ENCODE measurements around the gene MALL.
"Not testable (repeated sequence)": the region's sequence is repeated elsewhere in the genome, so short reads cannot be mapped to it uniquely, and the experiment has no call there.

MALL gene

GRCh38 chr2:110099471-110100225 is 16.0 kb downstream of the MALL start:
- DNase-seq (ENCODE audit: low read depth in 2 of 3, low spot score in 1 of 3), result no peak

GRCh38 chr2:110099038-110099425 is 16.6 kb downstream of the MALL start:
- DNase-seq (ENCODE audit: low read depth in 2 of 3, low spot score in 1 of 3), result no peak

- no peak for DNase-seq (ENCODE audit: low read depth in 2 of 3, low spot score in 1 of 3)
These were observed 18.0 kb downstream of the MALL start for GRCh38 chr2:110097506-110098220.

GRCh38 chr2:110095994-110096633 is 19.5 kb downstream of the MALL start:
- DNase-seq (ENCODE audit: low read depth in 2 of 3, low spot score in 1 of 3), result no peak

GRCh38 chr2:110094884-110095534 is 20.6 kb downstream of the MALL start:
- not testable (repeated sequence) for DNase-seq (ENCODE audit: low read depth in 2 of 3, low spot score in 1 of 3)

GRCh38 chr2:110093924-110094323 is 21.7 kb downstream of the MALL start:
- DNase-seq (ENCODE audit: low read depth in 2 of 3, low spot score in 1 of 3), result not testable (repeated sequence)

GRCh38 chr2:110090164-110090563 is 25.5 kb downstream of the MALL start:
- not testable (repeated sequence) for DNase-seq (ENCODE audit: low read depth in 2 of 3, low spot score in 1 of 3)

- not testable (repeated sequence) for DNase-seq (ENCODE audit: low read depth in 2 of 3, low spot score in 1 of 3)
These were observed 31.9 kb downstream of the MALL start for GRCh38 chr2:110083757-110084156.

GRCh38 chr2:110083162-110083561 is 32.5 kb downstream of the MALL start:
- not testable (repeated sequence) for DNase-seq (ENCODE audit: low read depth in 2 of 3, low spot score in 1 of 3)

- DNase-seq (ENCODE audit: low read depth in 2 of 3, low spot score in 1 of 3), result not testable (repeated sequence)
These were observed 37.5 kb downstream of the MALL start for GRCh38 chr2:110078104-110078503.

- not testable (repeated sequence) for DNase-seq (ENCODE audit: low read depth in 2 of 3, low spot score in 1 of 3)
These were observed 39.7 kb downstream of the MALL start for GRCh38 chr2:110075896-110076295.

GRCh38 chr2:110069869-110070268 is 45.8 kb downstream of the MALL start:
- not testable (repeated sequence) for DNase-seq (ENCODE audit: low read depth in 2 of 3, low spot score in 1 of 3)

GRCh38 chr2:110068153-110068552 is 47.5 kb downstream of the MALL start:
- not testable (repeated sequence) for DNase-seq (ENCODE audit: low read depth in 2 of 3, low spot score in 1 of 3)

GRCh38 chr2:110062332-110062731 is 53.3 kb downstream of the MALL start:
- DNase-seq (ENCODE audit: low read depth in 2 of 3, low spot score in 1 of 3), result not testable (repeated sequence)

GRCh38 chr2:110060550-110060949 is 55.1 kb downstream of the MALL start:
- not testable (repeated sequence) for DNase-seq (ENCODE audit: low read depth in 2 of 3, low spot score in 1 of 3)

GRCh38 chr2:110059694-110060358 is 55.8 kb downstream of the MALL start:
- not testable (repeated sequence) for DNase-seq (ENCODE audit: low read depth in 2 of 3, low spot score in 1 of 3)

GRCh38 chr2:110059009-110059693 is 56.5 kb downstream of the MALL start:
- DNase-seq (ENCODE audit: low read depth in 2 of 3, low spot score in 1 of 3), result not testable (repeated sequence)

GRCh38 chr2:110058034-110058433 is 57.6 kb downstream of the MALL start:
- DNase-seq (ENCODE audit: low read depth in 2 of 3, low spot score in 1 of 3), result not testable (repeated sequence)

GRCh38 chr2:110055819-110056408 is 59.7 kb downstream of the MALL start:
- DNase-seq (ENCODE audit: low read depth in 2 of 3, low spot score in 1 of 3), result not testable (repeated sequence)

Measured in stimulated activated CD4-positive, alpha-beta T cell treated with anti-CD3 and anti-CD28 coated beads, Interleukin-12 subunit alpha, Interleukin-12 subunit beta, amount 100 ng/mL, for 48 hours (primary cell).